NCI-H774 (cell line): ENCODE results near the gene TRIM66.

Source experiments
- DNase-seq: peaks from one replicate; lab custom pipeline; 2025; lab: John Stamatoyannopoulos, UW

The TRIM66 gene

DNA sequence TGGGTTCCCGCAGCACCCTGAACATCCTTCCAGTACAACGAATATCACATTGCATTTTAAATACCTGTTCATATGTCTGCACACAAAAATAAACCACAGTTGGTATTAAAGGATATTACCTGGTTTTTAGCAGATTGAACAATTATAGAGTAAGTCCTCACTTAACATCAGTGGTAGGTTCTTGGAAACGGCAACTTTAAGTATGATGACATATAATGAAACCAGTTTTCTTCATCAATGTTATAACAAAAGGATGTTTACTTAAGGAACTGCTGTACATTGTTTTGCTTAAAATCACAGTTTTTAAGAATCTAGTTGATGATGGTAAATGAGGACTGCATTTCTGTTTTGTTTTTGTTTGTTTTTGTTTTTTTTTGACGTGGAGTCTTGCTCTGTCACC, 28.0 kb downstream of the TRIM66 start:
- DNase-seq = no peak

DNA sequence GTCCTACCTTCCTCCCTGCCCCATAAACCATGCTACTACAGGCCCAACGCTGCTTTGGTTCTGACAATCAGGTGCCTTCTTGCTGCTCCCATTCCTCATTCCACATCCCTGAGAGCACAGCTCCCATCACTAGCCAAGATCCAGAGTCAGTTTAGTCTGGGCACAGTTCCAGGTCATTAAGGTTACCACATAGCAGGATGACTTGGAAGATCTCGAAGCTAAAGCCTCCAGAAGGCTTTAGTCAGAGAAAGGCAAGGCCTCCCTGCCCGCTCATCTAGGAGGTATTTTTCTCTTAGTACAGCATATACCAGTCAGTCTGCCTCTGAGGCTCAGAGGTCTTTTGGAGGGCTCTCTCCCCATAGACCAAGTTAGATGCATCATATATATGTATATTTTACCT, 30.3 kb downstream of the TRIM66 start:
- DNase-seq = no peak

DNA sequence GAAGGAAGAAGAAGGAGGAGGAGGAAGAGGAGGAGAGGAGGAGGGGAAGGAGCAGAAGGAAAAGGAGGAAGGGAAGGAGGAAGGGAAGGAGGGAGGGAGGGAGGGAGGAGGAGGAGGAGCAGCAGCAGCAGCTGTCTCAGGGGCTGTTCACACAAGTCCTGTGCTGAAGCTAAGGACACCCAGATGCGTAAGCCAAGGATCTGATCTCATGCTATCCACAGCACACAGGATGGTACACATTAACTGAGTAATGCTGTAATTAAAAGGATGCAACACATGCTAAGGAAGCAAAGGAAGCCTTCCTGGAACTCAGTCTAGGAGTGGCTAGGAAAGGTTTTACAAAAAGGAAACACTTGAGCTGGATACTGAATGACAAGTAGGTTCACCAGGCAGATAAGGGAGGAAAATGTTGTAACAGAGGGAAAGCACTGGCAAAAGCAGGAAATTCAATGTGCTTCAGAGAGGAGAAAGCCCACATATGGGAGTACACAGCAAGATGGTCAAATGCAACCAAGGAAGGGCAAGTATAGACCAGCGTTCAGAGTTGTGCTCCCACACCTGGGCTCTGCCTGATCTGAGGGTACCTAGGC, 32.0 kb downstream of the TRIM66 start:
- DNase-seq = no peak

DNA sequence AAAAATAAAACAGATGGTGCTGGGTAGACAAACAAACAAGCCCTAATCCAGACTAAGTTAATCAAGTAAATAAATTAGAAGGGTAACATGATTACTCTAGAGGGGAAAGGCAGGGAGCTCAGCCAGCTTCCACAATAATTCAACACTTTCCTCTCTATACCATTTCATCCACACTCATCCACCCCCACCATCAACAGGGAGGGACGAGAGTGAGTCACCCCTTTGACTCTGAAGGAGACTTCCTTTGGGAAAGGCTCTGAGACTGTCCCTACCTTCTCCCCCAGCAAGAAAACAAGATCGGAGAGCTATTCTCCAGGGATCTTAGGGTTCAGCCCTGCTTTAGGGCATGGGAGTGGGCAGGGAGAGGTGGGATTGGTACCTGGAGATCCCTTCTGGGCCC, 33.1 kb downstream of the TRIM66 start:
- no peak for DNase-seq

DNA sequence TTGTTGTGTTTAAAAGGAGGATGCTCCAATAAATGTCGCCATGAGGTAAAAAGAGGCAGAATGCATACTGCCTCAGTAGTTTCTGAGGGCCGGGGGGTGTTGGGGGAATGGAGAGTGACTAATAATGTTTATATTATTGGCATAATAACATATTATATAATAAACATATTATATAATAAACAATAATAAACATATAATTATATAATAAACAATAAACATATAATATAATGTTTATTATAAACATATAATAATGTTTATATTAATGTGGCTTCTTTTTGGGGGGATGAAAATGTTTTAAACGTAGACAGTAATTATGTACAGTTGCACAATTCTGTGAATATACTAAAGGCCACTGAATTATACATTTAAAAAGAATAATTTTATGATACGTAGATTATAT, 35.6 kb downstream of the TRIM66 start:
- DNase-seq = no peak

DNA sequence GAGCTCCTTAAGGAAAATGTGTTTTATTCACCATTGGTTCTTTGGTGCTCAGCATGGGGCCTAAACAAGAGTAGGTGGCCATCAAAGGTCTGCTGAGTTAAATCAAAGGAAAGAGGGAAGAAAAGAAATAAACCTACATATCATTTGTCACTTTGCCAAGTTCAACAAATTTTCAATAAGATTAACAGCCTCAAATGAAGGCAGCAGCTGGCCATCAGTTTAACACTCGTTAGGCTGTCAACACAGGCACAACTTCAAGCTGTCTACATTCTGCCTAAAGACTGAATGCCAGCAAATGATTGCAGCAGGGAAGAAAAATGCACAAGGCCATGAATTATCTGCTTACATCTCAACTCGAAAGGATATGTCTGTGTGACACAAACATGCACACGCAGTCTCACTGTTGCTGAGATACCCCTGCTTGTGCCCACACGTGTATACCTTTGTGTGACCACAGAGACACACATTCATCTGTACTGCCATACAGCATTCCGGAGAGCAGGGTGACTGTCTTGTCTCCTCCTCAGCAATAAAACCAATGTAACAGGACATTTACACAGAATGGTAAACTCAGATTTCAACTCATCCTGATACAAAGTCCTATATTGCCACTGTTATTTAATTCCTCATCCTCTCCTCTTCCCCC, 40.1 kb downstream of the TRIM66 start:
- no peak for DNase-seq

DNA sequence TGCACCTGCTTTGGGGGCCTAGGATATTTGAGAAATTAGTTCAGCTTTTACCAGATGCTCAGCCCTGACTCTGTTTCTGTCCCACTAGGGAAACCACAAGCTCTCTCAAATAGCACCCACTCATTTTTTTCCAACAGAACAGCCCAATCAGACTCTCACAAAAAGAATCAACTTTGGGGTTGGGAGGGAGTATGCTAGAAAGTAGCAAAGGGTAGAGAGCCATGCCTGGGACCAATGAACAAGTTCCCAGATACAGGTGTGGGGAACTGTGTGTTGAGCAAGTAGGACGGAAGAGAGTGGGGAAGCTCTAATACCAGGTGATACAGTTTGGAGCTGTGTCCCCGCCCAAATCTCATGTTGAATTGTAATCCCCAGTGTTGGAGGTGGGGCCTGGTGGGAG, 41.1 kb downstream of the TRIM66 start:
- no peak for DNase-seq

DNA sequence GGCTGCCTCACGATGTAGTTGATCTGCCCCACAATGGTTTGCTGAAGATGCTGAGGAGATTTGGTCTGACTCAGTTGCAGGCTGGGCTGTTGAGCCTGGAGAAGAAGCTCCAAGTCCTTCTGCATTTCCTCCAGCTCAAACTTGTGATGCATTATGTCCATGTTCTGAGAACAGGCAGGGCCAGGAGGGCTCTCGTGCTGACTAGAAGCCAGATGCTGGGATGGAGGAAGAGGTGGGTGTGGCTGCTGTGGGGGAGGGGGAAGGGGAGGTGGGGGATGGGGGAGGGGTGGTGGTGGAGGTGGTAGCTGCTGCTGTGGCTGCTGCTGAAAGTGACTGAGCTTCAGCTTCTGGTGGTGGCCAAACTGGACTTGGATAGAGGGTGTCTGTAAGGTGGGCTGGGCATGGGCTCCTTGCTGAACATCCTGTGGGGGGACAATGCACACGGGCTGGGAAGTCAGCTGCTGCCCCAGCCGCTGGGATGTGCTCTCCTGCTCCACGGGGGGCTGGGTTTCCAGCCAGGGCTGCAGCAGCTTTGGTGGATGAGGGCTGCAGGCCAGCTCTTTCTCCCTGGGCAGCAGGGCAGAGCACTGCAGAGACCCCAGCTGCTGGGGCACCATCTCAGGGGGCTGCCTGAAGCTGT, 42.1 kb downstream of the TRIM66 start:
- no peak for DNase-seq

DNA sequence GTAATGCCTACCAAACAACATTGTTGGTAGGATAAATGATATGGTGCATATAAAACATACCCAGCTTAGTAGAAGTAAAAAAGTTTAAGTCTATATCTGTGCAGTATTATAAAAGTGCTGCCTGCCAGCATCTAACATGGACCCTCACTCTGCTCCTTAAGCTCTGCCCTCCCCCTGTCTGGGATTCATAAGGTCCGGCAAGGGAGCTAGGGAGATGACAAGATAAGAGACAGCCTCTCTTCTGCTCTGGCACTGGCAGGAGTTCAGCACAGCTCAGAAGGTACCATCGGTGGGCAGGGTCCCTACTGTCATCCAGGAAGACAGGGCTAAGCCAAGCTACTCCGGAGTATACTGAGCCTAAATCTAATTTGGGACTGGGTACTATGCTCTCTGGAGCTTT, 42.8 kb downstream of the TRIM66 start:
- no peak for DNase-seq

DNA sequence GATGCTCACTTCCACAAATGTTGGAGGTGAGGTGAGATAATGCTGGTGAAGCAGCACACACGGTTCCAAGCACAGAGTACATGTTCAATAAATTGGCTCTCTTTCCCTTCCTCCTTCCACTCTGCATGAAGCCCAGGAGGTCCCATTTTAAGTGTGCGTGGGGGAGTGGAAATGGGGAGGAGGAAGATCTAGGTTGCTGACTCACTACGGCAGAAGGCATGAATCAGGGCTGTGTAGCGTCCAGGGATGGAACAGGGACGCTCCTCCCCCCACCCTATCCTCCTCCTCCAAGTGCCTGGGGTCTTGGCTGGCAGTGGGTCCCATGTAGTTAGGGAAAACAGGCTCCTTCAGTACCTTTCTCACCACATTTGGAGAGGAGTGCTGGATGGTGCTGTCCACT, 44.2 kb downstream of the TRIM66 start:
- no peak for DNase-seq

DNA sequence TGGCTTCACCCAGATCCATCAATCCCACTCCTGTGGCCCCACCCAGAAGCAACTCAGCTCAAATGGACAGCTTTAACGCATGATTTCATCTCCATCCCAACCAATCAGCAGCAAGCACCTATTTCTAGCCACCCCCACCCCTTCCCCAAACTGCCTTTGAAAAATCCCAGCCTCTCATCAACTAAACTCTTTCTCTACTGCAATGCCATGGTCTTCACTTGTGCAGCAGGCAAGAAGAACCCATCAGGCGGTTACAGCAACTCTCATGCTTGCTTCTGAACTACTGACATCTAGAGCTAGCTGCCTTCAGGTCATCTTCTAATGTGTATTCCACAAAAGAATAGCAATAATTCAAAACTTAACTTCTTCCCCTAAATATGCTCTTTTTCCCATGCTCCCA, 46.3 kb downstream of the TRIM66 start:
- DNase-seq = no peak

DNA sequence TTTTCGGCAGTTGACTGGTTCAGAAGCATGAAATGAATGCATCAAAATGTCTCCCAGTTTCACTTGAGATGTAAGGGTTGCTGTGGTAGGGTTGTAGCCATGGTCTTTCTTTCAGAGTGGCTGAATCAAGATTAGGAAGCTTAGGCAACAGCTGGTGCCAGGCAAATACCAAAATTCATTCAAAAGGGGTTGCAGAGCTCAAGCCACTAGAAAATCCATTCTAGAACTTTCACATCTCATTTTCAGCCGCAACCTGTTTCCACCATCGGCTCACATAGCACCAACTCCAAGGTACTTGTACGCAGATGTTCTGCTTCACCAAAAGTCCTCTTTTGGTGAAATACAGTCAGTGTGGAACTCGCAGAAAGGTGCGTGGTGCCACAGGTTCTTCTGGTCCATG, 48.0 kb downstream of the TRIM66 start:
- DNase-seq = no peak

DNA sequence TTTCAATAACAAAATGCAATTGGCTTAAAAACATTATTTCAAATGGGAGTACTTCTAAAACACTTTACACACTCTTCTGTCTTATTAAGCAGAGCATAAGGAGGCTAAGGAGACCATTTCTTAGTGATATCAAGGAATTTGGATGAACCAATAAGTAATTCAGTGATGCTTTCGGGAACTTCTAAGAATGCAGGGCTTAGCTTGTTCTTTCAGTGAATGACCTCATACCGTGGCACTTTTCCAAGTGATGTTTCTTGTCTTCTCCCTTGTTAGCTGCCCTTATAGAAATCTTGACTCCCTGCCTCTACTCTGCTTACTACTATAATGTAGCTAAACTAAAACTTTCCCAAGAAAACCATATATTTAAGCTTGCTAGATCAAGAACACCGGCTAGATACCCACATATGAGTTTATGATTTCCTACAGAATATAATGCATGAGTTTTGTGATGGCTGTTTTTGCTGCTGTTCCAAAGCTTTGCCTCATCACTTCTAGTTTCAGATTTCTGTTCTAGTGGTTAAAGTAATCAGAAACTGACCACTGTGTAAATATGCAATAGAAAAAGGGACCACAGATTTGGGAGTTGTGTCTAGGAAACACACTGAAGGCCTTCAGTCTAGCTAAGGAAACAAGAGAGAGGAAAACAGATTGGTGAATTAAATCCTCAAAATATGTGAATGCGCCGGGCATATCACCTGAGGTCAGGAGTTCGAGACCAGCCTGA, 50.9 kb downstream of the TRIM66 start:
- no peak for DNase-seq

DNA sequence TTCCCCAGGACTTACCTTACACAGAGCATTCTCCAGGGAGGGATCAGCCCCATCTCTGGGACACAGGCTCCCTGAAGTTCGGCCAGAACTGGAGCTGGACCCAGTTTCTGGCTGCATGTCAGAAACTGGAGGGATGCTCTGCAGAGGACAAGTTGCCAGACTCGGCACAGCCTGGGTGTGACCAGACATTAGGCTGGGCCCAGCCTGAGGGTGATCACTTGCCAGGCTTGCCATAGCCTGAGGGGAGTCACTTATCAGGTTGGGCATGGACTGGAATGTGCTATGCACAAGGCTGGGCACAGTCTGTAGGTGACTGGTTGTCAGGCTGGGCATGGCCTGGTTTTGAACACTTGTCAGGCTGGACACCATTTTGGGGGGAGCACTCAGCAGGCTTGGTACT, 57.8 kb downstream of the TRIM66 start:
- no peak for DNase-seq

DNA sequence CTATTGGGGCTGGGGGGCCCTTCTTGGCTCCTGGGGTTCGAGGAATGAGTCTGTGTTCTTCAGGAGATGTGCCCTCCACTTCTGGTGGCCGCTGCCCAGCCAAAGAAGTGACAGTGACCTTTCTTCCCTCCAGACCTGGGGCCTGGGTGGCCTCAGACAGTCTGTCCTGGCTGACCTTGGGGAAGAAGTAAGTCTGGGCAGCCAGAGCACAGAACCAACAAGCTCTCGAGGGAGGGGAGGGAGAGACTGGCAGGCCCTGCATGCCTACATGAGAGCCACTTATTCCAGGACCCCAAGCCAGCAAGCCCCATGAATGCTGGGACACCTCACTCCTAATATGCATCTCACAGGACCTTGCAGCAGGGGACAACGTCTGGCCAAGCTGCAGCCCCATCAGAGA, 61.3 kb downstream of the TRIM66 start:
- no peak for DNase-seq

DNA sequence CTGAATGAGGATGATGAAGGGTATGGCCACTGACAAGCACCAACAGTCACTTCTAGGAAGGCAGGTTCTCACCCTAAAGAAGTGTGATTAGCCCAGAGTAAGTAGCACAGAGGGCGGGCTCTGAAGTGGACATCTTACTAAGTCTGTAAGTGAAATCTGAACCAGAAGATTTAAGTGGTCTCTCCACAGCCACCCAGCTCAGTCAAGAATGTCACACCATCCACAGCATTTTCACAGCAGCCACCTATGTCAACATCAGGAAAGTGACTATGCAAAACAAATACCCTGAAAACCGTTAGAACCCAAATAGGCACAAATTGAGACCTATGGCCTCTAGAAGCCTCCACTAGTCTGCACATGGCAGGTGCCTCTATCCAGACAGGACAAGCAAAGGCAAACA, 65.4 kb downstream of the TRIM66 start:
- no peak for DNase-seq

DNA sequence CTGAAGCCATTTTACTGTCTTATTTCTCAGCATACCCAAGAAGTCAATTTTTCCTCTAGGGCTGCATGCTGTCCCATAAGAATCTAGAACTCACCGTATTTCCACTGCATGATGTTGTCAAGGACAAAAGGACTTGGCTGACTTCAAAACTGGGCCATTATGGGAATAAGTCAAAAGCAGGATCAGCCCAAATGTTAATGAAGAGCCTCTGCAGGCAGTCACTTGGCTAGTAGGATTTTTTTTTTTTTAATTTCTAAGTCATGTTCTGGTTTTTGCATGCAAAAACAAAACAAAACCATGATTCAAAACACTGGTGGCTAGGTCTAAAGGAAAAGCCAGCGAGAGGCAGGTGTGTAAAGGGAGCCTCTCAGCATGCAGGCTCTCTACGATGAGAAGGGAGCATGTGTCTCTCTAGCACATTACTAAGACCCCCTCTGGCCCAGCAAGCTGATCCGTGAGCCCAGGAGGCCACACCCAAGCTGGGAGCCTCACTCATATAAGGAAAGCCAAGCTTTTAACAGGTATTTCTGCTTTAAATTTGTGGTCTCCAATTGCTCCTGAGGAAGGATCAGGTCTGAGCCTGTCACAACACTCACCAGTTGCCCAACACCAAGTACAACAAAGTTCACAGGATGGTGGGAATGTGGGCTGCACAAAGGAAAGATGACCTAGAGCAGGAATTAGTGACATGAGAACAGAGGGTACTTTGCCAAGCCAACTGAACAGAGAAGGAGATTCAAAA, 67.0 kb downstream of the TRIM66 start:
- no peak for DNase-seq

DNA sequence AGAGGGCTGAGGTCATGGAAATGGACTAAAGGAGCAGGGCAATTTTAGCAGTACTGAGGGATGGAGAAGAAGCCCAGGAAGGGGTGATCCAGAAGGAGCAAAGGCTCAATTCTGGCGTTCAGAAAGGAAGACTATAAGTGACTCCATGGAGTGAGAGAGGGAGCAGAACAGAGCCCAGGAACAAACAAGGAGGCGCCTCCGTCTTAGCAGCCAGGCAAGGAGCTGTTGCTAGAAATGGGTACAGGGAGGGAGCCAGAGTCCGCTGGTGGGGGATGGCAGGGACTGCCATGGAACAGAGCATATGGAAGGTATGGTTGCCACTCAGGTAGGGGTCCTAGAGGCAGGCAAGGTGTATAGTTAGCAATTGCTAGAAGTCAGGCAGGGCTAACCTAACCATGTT, 68.0 kb downstream of the TRIM66 start:
- no peak for DNase-seq

DNA sequence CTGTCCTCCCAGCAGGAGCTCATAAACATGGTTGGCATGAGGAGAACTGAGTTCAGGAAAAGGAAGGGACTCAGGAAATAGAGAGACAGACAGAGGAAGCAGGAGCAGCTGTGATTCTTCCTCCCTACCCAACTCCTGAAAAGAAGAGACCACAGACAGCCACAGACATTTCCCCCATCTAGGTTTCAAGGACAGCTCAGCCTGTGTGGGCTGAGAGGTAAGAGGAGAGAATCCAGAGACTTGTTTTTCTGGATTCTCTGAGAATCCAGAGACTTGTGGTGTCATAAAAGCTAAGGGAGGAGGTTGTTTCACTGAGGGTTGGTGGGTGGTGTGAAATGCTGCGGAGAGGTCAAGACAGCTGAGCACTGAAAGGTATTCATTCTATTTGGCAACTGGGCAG, 69.4 kb downstream of the TRIM66 start:
- no peak for DNase-seq

DNA sequence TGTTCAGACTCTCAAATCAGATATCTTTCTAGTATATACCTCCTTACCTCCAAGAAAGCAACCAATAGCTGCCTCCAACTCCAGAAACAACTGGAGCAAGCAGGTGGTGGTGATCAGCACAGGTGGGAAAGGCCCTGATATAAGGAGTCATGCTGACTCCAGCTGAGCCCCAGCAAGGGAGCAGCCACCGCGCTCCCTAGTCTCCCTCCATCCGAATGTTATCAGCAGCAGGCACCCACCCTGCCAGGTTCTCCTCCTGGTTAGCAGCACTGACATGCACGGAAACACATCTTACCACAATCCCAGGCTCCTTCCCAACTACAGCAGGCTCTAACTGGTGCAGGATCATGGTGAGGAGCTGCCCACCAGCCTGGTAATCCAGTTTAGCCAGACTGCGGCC, 69.9 kb downstream of the TRIM66 start:
- no peak for DNase-seq

DNA sequence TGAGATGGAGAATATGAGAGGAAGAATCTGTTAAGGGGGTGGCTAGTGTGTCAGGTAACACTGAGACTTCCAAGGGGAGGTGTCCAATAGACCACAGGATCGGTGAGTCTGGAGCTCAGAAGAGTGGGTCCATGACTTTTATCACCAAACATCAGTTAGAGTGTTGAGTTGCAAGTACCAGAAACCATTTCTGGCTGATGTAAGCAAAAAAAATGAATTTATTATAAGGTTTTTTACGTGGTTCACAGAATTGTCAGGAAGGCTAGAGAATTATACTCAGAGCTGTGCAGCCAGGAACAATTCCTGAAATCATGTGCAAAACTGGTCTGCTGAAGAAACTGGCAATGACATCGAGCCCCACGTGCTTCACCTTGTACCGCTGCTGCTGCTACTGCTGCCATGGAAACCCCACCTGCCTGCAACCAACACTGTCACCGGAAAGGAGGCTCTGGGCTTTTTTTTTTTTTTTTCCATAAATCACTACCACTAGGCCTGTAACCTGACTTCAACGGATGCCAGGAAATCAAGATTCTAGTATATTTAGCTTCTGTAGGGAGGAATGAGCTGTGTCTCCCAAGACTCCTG, 71.8 kb downstream of the TRIM66 start:
- DNase-seq = peak; percentile 16

DNA sequence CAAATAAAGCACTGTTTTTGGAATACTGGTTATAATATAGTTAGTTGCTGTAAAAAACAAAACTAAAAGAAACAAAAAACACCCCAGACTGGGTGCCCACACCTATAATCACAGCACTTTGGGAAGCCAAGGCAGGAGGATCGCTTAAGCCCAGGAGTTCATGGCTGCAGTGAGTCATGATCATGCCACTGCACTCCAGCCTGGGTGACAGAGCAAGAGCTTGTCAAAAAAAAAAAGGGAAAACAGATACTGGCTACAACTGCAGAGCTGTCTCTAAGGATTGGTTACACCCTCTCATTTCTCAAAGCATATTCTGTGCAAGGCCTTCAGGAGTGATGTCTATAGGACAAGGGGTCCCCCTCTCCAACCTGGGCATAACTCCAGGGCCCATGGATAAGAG, 73.8 kb downstream of the TRIM66 start:
- DNase-seq = no peak
